Stimulated activated CD4-positive, alpha-beta T cell treated with anti-CD3 and anti-CD28 coated beads, TNF-alpha, amount 100 ng/mL, for 1 hour (primary cell): ENCODE data around the gene WIPI1.
A peak's percentile ranks its signal among the peaks of the same experiment; 100 is the strongest.

ENCODE experiments used
- DNase-seq, 3 donors: peaks; one replicate each; pipeline ENCODE4 v3.0.0-alpha.2; 2020; ENCODE audit warnings: low read depth in 3 of 3, low spot score in 1 of 3

The WIPI1 gene

GRCh38 chr17:68439656-68440290 is 17.5 kb downstream of the WIPI1 start:
- no peak for DNase-seq

- DNase-seq: no peak
These were observed 19.1 kb downstream of the WIPI1 start for GRCh38 chr17:68437979-68438822.

- peak; percentile 65 to 71 (median 68) for DNase-seq
These were observed 21.1 kb downstream of the WIPI1 start for GRCh38 chr17:68435876-68436842.

GRCh38 chr17:68435361-68435760 is 21.9 kb downstream of the WIPI1 start:
- no peak for DNase-seq

- no peak for DNase-seq
These were observed 23.3 kb downstream of the WIPI1 start for GRCh38 chr17:68433911-68434508.

- no peak for DNase-seq
These were observed 24.1 kb downstream of the WIPI1 start for GRCh38 chr17:68433211-68433610.

GRCh38 chr17:68432086-68432864 is 25.0 kb downstream of the WIPI1 start:
- DNase-seq: no peak

- DNase-seq: peak in 2 of 3 donors; percentile 6 to 20
These were observed 25.6 kb downstream of the WIPI1 start for GRCh38 chr17:68431661-68432071.

- DNase-seq: no peak
These were observed 26.2 kb downstream of the WIPI1 start for GRCh38 chr17:68431045-68431608.

- DNase-seq: no peak
These were observed 27.4 kb downstream of the WIPI1 start for GRCh38 chr17:68429881-68430280.

GRCh38 chr17:68428498-68429172 is 28.7 kb downstream of the WIPI1 start:
- DNase-seq: no peak

- no peak for DNase-seq
These were observed 29.7 kb downstream of the WIPI1 start for GRCh38 chr17:68427575-68427974.

GRCh38 chr17:68425979-68426378 is 31.3 kb downstream of the WIPI1 start:
- no peak for DNase-seq

- no peak for DNase-seq
These were observed 32.4 kb downstream of the WIPI1 start for GRCh38 chr17:68424861-68425260.

- DNase-seq: no peak
These were observed 33.1 kb downstream of the WIPI1 start for GRCh38 chr17:68424203-68424602.

- DNase-seq: no peak
These were observed 34.0 kb downstream of the WIPI1 start for GRCh38 chr17:68423251-68423650.

GRCh38 chr17:68422821-68423220 is 34.5 kb downstream of the WIPI1 start:
- no peak for DNase-seq

- no peak for DNase-seq
These were observed 35.8 kb downstream of the WIPI1 start for GRCh38 chr17:68421486-68421885.

- no peak for DNase-seq
These were observed 37.2 kb downstream of the WIPI1 start for GRCh38 chr17:68420065-68420464.
